Heart right ventricle (tissue), 16 donors: ENCODE measurements around the gene LLGL2. TPM values are rescaled to one million over a fixed set of nuclear protein-coding genes. Genes with fewer than 3 reads are reported as not detected.

Source experiments
- ATAC-seq, 8 donors: fragments of 200-7000 bp; cut with Tn5 transposase; one replicate each; pipeline ENCODE4 v1.9.1; 2020; ENCODE audit warnings: mild to moderate bottlenecking in 8 of 8, moderate library complexity in 8 of 8, moderate number of reproducible peaks in 1 of 8
- DNase-seq, 2 donors: peaks; one replicate each; pipeline ENCODE4 v3.0.0-alpha.2; 2020
- H3K27ac ChIP-seq, 10 donors: fragments of 200-600 bp; sonication (generic) in 2 of 10; one replicate each; pipeline versions ENCODE4 v1.5.0 to v1.8.0; 2020 to 2022; ENCODE audit warnings: mild to moderate bottlenecking in 3 of 10
- H3K27me3 ChIP-seq, 7 donors: fragments of 200-600 bp; one replicate each; pipeline ENCODE4 v1.8.0; 2021 to 2022; ENCODE audit warnings: mild to moderate bottlenecking in 2 of 7
- H3K36me3 ChIP-seq, 9 donors: fragments of 200-600 bp; sonication (generic) in 1 of 9; one replicate each; pipeline versions ENCODE4 v1.5.0 to v1.8.0; 2020 to 2022; ENCODE audit warnings: mild to moderate bottlenecking in 2 of 9
- H3K4me1 ChIP-seq, 9 donors: fragments of 200-600 bp; sonication (generic) in 1 of 9; one replicate each; pipeline versions ENCODE4 v1.5.0 to v1.8.0; 2020 to 2022; ENCODE audit warnings: mild to moderate bottlenecking in 4 of 9
- H3K4me3 ChIP-seq, 10 donors: fragments of 200-600 bp; sonication (generic) in 2 of 10; one replicate each; pipeline versions ENCODE4 v1.5.0 to v1.8.0; 2020 to 2022; ENCODE audit warnings: mild to moderate bottlenecking in 7 of 10, moderate library complexity in 2 of 10
- H3K9me3 ChIP-seq, 11 donors: fragments of 200-600 bp in 10 of 11; sonication (generic) in 2 of 11; one replicate each; pipeline versions ENCODE4 v1.5.0 to v1.8.0; 2013 to 2022; ENCODE audit warnings: mild to moderate bottlenecking in 2 of 11, control low read depth in 1 of 11, moderate library complexity in 1 of 11
- WGBS, 2 donors: extraction: QIAGEN DNeasy Blood & Tissue Kit; methylation state at CpG; one replicate each; pipeline ENCODE4 v1.1.7; 2013; ENCODE audit warnings: inconsistent platforms in 1 of 2; 5-methylcytosine and 5-hydroxymethylcytosine counted together
- intact Hi-C, 10 donors: fragments of 100-400 bp; cut with DNase I; formaldehyde crosslinking; loops; one replicate each; pipeline versions ENCODE4 v1.11.1 to v1.14.2; 2022
- polyA plus RNA-seq, 2 donors: library from polyadenylated mRNA; stranded (reverse); fragments of 200-250 nt; gene quantifications; one replicate each; pipeline ENCODE4 v1.2.3, GENCODE V29; 2013
- total RNA-seq, 10 donors: library from RNA; stranded (reverse); fragmentation: NEBNext Ultra II Directional in 3 of 10; extraction: Animal tissue kit (Norgen Biotek cat#: 25700) in 3 of 10; gene quantifications; one replicate each; pipeline versions ENCODE4 v1.2.1 to v1.2.4, GENCODE V29; 2021 to 2023
- TF ChIP-seq, protein P1 (sequence below), 9 donors: fragments of 200-600 bp; sonication (generic) in 2 of 9; IDR thresholded peaks; one replicate each; pipeline versions ENCODE4 v1.5.0 to v1.8.0; 2021 to 2022; ENCODE audit warnings: antibody characterized with exemption in 9 of 9, mild to moderate bottlenecking in 5 of 9, moderate library complexity in 1 of 9
- donor health status: Arrhythmogenic right ventricular cardiomyopathy.
- donor health status: ischemic (EF 13 %, LVEDD 7.1; RV severe dilation, severe dysfunction).
- donor health status: healthy with polysubstance abuse.
- donor health status: DM: no; HTN: yes; CAD: no.
- donor health status: DM: no; HTN: no; CAD: no.
- donor health status: ischemic (EF 25% LVEDD 6.9; RV normal size, moderate dysfunction).
- donor health status: ischemic (EF 25% LVEDD 5.7; RV mildly dilated, moderate dysfunction).
- donor health status: healthy.
- donor health status: DM: yes; HTN: yes; CAD: no.
- donor health status: Ischemic cardiomyopathy.
- donor health status: ischemic (EF 35%, LVEDD 5.7; RV mildly dilated, moderate dysfunction).
- donor health status: nonischemic (EF 11% LVEDD 7.7; RV severe dilation, severe dysfunction).
- donor health status: DM: yes; HTN: yes; CAD: no.
- donor health status: PGD.
- donor health status: ischemic (EF 29% LVEDD 5.4; RV normal size, mild dysfunction).
- donor health status: nonischemic (EF 23%, LVEDD 6.1; RV moderate dilation, normal function).

The LLGL2 gene
- total and polyA plus RNA-seq, 12 donors, result 1.1 to 14.8 (median 3.3) TPM

DNA sequence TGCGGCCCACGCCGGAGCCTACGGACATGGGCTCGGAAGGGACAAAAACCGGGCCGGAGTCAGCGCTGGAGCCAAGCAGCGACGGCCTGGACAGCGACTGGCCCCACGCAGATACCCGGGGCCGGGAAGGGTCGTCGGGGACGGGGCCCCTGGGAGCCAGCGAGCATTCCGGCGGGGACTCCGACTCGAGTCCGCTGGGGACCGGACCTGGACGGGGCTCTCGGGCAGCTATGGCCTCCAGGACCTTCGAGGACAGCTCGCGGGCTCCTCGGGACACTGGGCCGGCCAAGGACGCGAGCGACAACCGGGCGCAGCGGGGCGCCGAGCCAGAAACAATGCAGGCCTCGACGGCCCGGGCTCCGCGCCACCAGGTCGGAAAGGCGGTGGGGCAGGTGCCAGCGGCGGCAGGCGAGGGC, 63.1 kb downstream of the LLGL2 start:
- TF ChIP-seq, protein P1, sequence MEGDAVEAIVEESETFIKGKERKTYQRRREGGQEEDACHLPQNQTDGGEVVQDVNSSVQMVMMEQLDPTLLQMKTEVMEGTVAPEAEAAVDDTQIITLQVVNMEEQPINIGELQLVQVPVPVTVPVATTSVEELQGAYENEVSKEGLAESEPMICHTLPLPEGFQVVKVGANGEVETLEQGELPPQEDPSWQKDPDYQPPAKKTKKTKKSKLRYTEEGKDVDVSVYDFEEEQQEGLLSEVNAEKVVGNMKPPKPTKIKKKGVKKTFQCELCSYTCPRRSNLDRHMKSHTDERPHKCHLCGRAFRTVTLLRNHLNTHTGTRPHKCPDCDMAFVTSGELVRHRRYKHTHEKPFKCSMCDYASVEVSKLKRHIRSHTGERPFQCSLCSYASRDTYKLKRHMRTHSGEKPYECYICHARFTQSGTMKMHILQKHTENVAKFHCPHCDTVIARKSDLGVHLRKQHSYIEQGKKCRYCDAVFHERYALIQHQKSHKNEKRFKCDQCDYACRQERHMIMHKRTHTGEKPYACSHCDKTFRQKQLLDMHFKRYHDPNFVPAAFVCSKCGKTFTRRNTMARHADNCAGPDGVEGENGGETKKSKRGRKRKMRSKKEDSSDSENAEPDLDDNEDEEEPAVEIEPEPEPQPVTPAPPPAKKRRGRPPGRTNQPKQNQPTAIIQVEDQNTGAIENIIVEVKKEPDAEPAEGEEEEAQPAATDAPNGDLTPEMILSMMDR (IDR thresholded peaks at IDR 0.05), result no peak
- no peaks in the 10 kb centered on the region for H3K9me3 ChIP-seq
- WGBS, 2 donors, result 4% methylated on average over 49 of the region's 49 CpGs
- H3K36me3 ChIP-seq, result peaks cover 0 to 18% (median 0%) of the 10 kb centered on the region in 9 donors
- peak overlapping the region; percentile 92 to 99 (median 96) for H3K27ac ChIP-seq
- ATAC-seq, result peak in 7 of 8 donors; percentile 0 to 21 (median 7)
- peak overlapping the region; percentile 43 to 89 (median 74) for H3K4me3 ChIP-seq
- peak; percentile 33 to 67 for DNase-seq
- H3K27me3 ChIP-seq, result peaks cover 0 to 8% (median 0%) of the 10 kb centered on the region in 7 donors
- peaks cover 9 to 31% (median 21%) of the 10 kb centered on the region in 9 donors for H3K4me1 ChIP-seq
- intact Hi-C loops, result loop anchor here in 8 of 10 donors (2.0 to 10.0 kb wide), 4 partner anchors 64 to 164 kb away; partner anchors contain the start of genes CASKIN2 (in 5 of the 8), TSEN54 (in 5 of the 8) and LLGL2 (in 1 of the 8)

GRCh38 chr17:75589012-75589918, 63.8 kb downstream of the LLGL2 start:
- H3K4me3 ChIP-seq, result peak overlapping the region; percentile 56 to 89 (median 74)
- 7 to 8% methylated on average over 67 to 98 of the region's 100 CpGs for WGBS, 2 donors
- peaks cover 0 to 18% (median 0%) of the 10 kb centered on the region in 9 donors for H3K36me3 ChIP-seq
- peak; percentile 97 to 99 for DNase-seq
- peaks cover 0 to 8% (median 0%) of the 10 kb centered on the region in 7 donors for H3K27me3 ChIP-seq
- H3K4me1 ChIP-seq, result peaks cover 9 to 31% (median 21%) of the 10 kb centered on the region in 9 donors
- peak; percentile 88 to 94 (median 92) for ATAC-seq
- intact Hi-C loops, result loop anchor here in 8 of 10 donors (2.0 to 10.0 kb wide), 4 partner anchors 64 to 164 kb away; partner anchors contain the start of genes CASKIN2 (in 5 of the 8), TSEN54 (in 5 of the 8) and LLGL2 (in 1 of the 8)
- no peaks in the 10 kb centered on the region for H3K9me3 ChIP-seq
- TF ChIP-seq, protein P1 (IDR thresholded peaks at IDR 0.05), result peak; percentile 50 to 83 (median 68)
- H3K27ac ChIP-seq, result peak overlapping the region; percentile 92 to 99 (median 96)

DNA sequence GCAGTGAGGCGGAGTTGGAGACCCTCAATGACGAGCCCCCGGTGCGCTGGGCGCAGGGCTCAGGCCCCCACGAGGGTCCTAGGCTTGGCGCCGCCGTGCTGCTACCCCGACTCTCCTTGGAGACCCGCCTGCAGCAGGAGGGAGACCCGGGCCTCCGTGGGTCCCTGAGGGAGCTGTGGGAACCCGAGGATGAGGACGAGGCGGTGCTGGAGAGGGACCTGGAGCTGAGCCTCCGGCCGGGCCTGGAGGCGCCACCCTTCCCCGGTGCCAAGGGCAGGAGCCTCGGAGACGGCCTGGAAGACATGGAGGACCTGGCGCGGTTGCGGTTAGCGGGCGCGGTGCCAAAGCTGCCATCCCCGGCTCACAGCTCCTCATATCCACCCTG, 64.4 kb downstream of the LLGL2 start:
- WGBS, 2 donors, result 53 to 64% methylated on average over 29 of the region's 29 CpGs
- intact Hi-C loops, result loop anchor here in 8 of 10 donors (2.0 to 10.0 kb wide), 4 partner anchors 65 to 165 kb away; partner anchors contain the start of genes CASKIN2 (in 5 of the 8), TSEN54 (in 5 of the 8) and LLGL2 (in 1 of the 8)
- H3K4me1 ChIP-seq, result peaks cover 9 to 31% (median 21%) of the 10 kb centered on the region in 9 donors
- peaks cover 0 to 22% (median 0%) of the 10 kb centered on the region in 9 donors for H3K36me3 ChIP-seq
- no peaks in the 10 kb centered on the region for H3K9me3 ChIP-seq
- peaks cover 0 to 8% (median 0%) of the 10 kb centered on the region in 7 donors for H3K27me3 ChIP-seq
- H3K4me3 ChIP-seq, result peak overlapping the region; percentile 56 to 89 (median 74)
- ATAC-seq (peak in 3 of 8 donors; percentile 1 to 7 (median 1)), DNase-seq (peak in 1 of 2 donors; percentile 45)
- TF ChIP-seq, protein P1 (IDR thresholded peaks at IDR 0.05), result no peak
- peak overlapping the region; percentile 77 to 99 (median 96) for H3K27ac ChIP-seq

- peaks cover 0 to 22% (median 0%) of the 10 kb centered on the region in 9 donors for H3K36me3 ChIP-seq
- no peak for DNase-seq
- no peak for ATAC-seq
- 84 to 89% methylated on average over 8 of the region's 8 CpGs for WGBS, 2 donors
- TF ChIP-seq, protein P1 (IDR thresholded peaks at IDR 0.05), result no peak
- no peaks in the 10 kb centered on the region for H3K9me3 ChIP-seq
- intact Hi-C loops, result loop anchor here in 1 of 10 donors (10.0 kb wide), 1 partner anchor 166 kb away; no protein-coding TSS in a partner anchor
- peak overlapping the region in 4 of 10 donors; percentile 66 to 89 (median 84) for H3K4me3 ChIP-seq
- peak overlapping the region in 4 of 10 donors; percentile 94 to 99 (median 96) for H3K27ac ChIP-seq
- H3K4me1 ChIP-seq, result peaks cover 9 to 31% (median 21%) of the 10 kb centered on the region in 9 donors
- peaks cover 0 to 8% (median 0%) of the 10 kb centered on the region in 7 donors for H3K27me3 ChIP-seq
Observed at GRCh38 chr17:75590314-75590761, 64.8 kb downstream of the LLGL2 start.
